Hepatocyte (in vitro differentiated cells): ENCODE measurements around the gene C8G.

Experiments used
- CTCF ChIP-seq: fragments of 200-600 bp; sonication (generic); IDR thresholded peaks from 2 replicates; pipeline ENCODE4 v1.5.1; 2016; ENCODE audit warnings: antibody characterized with exemption, mild to moderate bottlenecking; ENCODE audit not compliant: poor library complexity
- EZH2 ChIP-seq: fragments of 200-600 bp; sonication (generic); IDR thresholded peaks from 2 replicates; pipeline ENCODE4 v1.6.1; 2016; ENCODE audit warnings: antibody characterized with exemption, mild to moderate bottlenecking, borderline replicate concordance
- EZH2phosphoT487 ChIP-seq: fragments of 200-600 bp; sonication (generic); IDR thresholded peaks from one replicate; pipeline ENCODE4 v1.6.1; 2018; ENCODE audit warnings: antibody characterized with exemption, mild to moderate bottlenecking, low read depth, moderate library complexity; ENCODE audit not compliant: unreplicated experiment, severe bottlenecking

- TF ChIP-seq CTCF (no peak), EZH2 (no peak), EZH2phosphoT487 (no peak)
These were observed 50.3 kb downstream of the C8G start for GRCh38 chr9:136995362-136995761.
